Kidney tubule cell (primary cell): Measurements from ENCODE around the gene KDM5A.
"Not testable (repeated sequence)": the region's sequence is repeated elsewhere in the genome, so short reads cannot be mapped to it uniquely, and the experiment has no call there.

Experiments used
- DNase-seq: peaks from one replicate; pipeline ENCODE4 v3.0.0-alpha.2; 2018; ENCODE audit warnings: low spot score

KDM5A gene

DNA sequence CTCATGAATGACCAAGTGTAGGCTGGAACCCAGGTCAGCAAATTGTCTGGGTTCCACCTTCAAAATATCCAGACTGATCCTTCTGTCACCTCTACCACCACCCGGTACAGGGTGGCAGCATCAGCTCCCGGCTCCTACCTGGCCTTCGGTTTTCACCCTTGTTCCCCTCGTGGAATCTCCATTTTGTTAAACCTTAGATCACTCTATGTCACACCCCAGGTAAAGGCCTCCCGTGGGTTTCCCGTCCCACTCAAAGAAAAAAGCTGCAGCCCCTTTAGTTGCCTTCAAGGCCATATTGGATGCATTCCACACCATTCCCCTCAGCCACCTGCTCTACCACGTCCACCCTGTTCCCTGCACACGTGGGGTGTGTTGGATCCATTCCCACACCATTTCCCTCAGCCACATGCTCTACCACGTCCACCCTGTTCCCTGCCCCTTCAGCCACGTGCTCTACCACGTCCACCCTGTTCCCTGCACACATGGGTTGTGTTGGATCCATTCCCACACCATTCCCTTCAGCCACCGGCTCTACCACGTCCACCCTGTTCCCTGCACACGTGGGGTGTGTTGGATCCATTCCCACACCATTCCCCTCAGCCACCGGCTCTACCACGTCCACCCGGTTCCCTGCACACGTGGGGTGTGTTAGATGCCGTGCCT, 150.3 kb downstream of the KDM5A start:
- DNase-seq = no peak

DNA sequence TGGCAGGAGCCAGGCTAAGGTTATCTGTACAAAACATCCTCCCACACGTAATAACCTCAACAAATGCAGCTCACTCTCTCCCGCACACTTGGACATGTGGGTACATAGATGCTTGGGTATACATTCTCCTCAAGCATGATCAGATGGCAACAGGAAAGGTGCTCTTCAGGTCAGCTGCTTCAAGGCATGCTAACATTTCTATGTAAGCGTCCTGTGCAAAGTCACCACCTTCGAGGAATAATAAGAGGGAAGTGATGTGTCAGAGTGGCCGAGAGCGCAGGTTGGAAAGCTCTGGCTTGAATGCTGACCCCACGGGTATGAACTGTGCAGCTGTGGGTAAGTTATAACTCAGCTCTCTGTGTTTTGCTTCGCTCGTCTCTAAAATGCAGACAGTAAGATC, 151.0 kb downstream of the KDM5A start:
- no peak for DNase-seq

DNA sequence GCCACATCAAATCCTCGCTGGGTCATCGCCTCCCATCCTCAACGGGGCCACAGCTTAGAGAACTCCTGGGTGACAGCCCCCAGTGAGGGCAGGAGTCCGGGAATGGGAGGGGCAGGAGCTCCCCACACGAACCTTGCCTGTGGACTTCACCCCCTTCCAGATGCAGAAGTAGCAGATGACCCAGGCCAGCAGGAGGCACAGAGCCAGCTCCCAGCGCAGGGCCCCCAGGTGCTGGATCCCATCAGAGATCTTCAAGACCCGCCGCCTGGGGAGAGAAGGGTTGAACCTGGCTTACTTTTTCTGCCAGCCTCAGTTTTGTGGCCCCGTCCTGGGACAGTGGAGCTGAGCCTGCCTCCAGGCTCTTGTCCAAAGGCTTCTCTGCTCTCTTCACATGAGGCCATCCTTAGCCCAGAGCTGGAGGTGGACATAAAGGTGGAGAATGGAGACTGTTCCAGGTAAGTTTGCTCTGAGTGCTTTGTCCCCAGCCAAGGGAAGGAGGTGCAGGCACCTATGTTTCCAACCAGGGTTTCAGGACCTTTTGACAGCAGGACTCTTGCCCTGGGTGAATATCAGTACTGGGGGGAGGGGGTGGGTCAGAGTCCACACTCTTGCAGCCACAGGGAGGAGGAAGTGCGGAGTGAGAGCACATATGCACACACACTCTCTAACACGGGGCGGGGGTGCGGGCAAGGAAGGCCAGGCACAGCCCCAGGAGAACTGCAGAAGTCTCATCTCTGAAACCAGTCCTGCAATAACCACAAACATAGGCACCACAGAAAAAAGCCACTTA, 151.9 kb downstream of the KDM5A start:
- DNase-seq = no peak

DNA sequence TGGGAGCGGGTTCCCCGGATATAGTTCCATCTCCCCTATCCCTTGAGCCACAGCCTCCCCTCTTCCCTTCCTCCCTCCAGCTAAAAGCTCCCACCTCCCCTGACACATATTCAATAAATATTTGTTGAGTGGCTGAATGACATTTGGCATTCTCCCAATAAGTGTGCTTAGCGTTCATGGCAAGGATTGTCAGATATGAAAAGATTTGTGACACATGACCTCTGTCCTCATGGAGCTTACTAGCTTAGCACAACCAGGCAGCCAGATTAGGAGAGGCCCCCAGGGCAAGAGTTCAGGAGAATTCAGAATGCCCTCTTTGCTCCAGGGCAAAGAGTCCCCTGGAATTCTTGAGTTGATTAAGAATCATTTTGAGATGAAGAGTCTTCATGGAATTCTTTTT, 152.7 kb downstream of the KDM5A start:
- DNase-seq = no peak

DNA sequence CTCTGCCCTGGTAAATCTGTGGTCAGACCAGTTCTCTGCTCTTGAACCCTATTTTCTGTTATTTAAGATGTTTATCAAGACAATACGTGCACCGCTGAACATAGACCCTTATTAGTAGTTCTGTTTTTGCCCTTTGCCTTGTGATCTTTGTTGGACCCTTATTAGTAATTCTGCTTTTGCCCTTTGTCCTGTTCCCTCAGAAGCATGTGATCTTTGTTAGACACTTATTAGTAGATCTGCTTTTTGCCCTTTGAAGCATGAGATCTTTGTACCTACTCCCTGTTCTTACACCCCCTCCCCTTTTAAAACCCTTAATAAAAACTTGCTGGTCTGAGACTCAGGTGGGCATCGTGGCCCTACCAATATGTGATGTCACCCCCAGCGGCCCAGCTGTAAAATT, 153.2 kb downstream of the KDM5A start:
- not testable (repeated sequence) for DNase-seq

DNA sequence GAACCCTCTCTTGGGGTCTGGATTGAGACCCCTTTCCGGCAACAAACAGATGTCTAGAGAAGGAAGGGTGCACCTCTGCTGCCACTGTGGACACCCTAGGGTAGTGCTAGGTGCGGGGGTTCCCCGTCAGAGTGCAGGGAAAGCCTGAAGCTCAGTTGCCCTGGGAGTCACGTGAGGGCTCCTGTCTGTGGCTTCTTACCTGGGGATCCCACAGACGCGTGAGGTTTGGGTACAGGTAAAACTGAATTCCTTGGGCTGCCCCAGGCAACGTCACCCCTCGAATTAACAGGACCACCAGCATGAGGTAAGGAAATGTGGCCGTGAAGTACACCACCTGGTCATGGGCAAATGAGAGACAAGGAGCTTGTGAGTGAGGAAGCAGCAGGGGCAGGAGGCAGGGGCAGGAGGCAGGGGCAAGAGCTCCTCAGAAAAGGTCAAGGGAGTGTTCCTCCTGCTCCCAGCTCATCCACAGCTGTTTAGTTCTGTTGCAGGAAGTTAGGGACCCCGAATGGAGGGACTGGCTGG, 154.2 kb downstream of the KDM5A start:
- DNase-seq = no peak

GRCh38 chr12:234019-234418, 155.1 kb downstream of the KDM5A start:
- DNase-seq = no peak

DNA sequence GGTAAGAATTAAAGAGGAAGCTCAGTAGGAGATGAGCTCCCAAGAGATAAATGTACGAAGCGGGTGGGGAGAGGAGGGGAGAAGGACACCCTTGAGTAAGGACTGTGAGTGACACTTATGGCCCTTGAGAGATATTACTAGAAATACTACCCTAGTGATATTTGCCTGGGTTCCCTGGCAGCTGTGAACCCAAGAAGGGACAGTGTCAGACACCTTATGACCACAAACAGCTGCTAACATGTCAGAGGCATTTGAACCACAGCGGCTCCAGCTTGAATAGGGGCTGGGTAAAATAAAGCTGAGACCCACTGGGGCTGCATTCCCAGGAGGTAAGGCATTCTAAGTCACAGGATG, 155.5 kb downstream of the KDM5A start:
- no peak for DNase-seq

DNA sequence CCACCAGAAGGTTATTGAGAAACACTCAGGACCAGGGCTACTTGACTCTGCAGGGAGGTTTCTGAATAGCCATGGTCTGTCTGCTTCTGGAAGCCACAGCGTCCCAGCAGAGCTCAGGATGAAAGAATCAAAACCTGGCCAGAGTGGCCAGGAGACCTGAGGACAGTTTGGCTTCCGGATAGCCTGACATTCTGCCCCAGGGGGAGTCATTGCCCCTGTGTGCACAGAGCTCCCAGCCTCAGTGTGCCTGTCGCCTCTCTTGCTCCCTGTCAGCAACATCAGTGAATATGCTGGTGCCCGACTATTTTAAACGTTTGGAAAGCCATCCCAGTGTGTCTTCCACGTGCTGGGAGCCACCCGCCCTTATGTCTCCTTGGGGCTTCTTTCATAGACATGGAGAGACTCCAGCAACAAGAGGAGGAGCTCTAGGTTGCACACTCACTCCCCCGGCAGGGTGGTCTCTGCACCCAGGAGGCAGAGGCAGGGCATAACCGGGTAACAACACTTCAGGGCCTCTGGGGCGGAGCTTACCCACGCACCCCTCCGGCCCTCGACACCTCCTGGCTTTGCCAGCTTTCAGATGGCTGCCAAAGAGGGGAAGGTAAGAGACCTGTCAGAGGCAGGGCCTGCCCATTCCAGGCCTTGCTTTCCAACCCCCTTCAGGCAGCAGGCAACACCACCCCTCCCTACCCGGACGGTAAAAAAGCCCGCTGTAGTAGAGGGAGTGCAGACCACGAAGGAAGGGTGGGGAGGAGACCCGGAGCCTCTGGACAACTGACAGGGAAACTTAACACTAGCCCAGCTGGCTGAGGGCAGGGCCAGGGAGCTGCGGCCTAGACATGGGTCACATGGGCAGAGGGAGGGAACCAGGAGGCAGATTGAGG, 156.1 kb downstream of the KDM5A start:
- DNase-seq = no peak

- no peak for DNase-seq
Observed at GRCh38 chr12:230925-231671, 158.0 kb downstream of the KDM5A start.
